ENCODE measurements around the gene ILK.

The ILK gene

GRCh38 chr11:6607190-6607795 is 3.7 kb downstream of the ILK start:
- no peak for DNase-seq

GRCh38 chr11:6608011-6608410 is 4.4 kb downstream of the ILK start:
- no peak for DNase-seq

GRCh38 chr11:6608726-6609501 is 5.3 kb downstream of the ILK start:
- no peak for DNase-seq

GRCh38 chr11:6609502-6610015 is 6.0 kb downstream of the ILK start:
- no peak for DNase-seq

- DNase-seq, result no peak
Measured at GRCh38 chr11:6610591-6610990, 7.0 kb downstream of the ILK start.

GRCh38 chr11:6611092-6611962 is 7.8 kb downstream of the ILK start:
- DNase-seq, result peak; percentile 46

- no peak for DNase-seq
Measured at GRCh38 chr11:6611963-6612212, 8.3 kb downstream of the ILK start.

GRCh38 chr11:6612213-6613041 is 8.9 kb downstream of the ILK start, which contains the start of gene TAF10:
Gene TAF10 (minus strand): TSS chr11:6612216. CDS start chr11:6612189, 27 bp downstream.
- DNase-seq, result peak; percentile 96

- DNase-seq, result no peak
Measured at GRCh38 chr11:6613496-6613895, 9.9 kb downstream of the ILK start.

GRCh38 chr11:6614446-6614845 is 10.9 kb downstream of the ILK start:
- no peak for DNase-seq

GRCh38 chr11:6615046-6615445 is 11.5 kb downstream of the ILK start:
- no peak for DNase-seq

- no peak for DNase-seq
Measured at GRCh38 chr11:6615882-6616585, 12.5 kb downstream of the ILK start.

GRCh38 chr11:6616596-6617250 is 13.1 kb downstream of the ILK start:
- DNase-seq, result no peak

- DNase-seq, result no peak
Measured at GRCh38 chr11:6617315-6617781, 13.8 kb downstream of the ILK start.

- DNase-seq, result peak; percentile 70
Measured at GRCh38 chr11:6618117-6619003, 14.8 kb downstream of the ILK start.

GRCh38 chr11:6619004-6619745 is 15.6 kb downstream of the ILK start, which contains the start of gene TPP1:
Gene TPP1 (minus strand): TSS chr11:6619422. CDS start chr11:6619400, 22 bp downstream.
- DNase-seq, result peak; percentile 90

- DNase-seq, result no peak
Measured at GRCh38 chr11:6620636-6621035, 17.1 kb downstream of the ILK start.

GRCh38 chr11:6621711-6622211 is 18.2 kb downstream of the ILK start:
- DNase-seq, result no peak
